GM18868 (cell line): ENCODE data around the gene ARHGAP33.
A peak's percentile ranks its signal among the peaks of the same experiment; 100 is the strongest.

Experiments used
- ATAC-seq: cut with Tn5 transposase; IDR thresholded peaks from one replicate; pipeline ENCODE4 v1.9.1; 2021; ENCODE audit warnings: mild to moderate bottlenecking, moderate library complexity; ENCODE audit not compliant: unreplicated experiment

Gene ARHGAP33

DNA sequence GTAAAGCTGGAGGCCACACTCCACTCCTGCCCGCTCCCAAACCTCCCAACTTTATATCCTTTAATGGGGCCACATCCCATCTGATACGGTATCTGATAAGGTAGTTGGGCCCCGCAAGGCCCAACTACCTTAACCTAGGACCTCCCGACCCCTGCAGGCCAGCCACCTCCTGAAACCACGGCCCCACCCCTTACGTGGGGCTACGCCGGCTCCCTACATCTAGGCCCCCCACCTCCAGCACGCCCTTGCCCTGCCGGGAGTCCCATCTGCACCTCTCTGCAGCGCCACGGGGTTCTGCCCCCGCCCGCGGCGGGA lies 35.3 kb upstream of the ARHGAP33 start:
- peak; percentile 5 for ATAC-seq

DNA sequence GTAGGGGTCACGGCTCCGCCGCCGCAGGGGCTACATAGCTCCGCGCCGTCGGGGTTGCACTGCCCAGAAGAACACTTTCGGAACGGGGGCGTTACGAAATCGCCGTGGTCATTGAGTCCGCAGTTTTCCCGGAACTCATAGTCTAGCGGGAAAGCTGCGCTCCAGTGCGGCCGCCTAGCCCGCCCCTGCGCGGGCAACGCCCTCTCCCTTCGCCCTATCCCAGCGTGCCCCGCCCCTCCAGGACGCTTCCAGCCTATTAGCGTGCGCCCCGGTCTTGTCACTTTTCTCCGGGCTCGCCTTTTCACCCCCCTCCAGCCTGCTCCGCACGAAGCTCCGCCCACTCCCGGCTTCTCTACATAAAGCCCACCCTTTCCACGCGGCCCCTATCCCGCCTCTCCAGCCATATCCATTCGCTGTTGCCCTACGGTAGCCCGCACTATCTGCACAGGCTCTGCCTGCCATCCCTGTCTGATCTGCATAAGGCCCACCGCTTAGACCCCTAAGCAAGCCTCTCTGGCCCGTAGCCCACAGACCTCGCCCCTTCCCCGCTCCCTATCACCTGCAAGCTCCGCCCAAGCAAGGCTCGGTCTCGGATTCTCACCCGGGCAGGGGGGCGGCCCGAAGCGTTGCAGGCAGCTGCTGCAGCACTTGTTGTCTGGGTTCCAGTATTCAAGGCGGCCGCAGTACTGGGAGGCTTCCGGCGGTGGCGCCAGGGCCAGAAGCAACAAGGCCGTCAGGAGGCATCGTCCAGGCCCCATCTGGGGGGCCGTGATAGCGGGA lies 34.8 kb upstream of the ARHGAP33 start:
- ATAC-seq, result peak; percentile 64

DNA sequence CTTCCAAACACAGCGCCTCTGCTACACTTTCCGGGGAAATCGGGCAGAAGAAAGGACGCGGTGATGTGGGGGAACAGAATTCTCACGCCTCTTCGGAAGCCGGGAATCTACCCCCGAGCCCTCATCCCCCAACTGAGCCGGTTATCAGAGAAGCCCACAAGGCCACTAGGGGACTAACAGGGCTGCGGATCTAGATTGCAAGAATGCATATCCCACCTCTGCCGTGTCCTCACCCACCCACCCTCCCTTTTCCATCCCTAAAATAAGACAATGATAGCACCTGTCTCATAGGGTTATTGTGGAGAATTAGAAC lies 34.2 kb upstream of the ARHGAP33 start:
- ATAC-seq, result no peak

DNA sequence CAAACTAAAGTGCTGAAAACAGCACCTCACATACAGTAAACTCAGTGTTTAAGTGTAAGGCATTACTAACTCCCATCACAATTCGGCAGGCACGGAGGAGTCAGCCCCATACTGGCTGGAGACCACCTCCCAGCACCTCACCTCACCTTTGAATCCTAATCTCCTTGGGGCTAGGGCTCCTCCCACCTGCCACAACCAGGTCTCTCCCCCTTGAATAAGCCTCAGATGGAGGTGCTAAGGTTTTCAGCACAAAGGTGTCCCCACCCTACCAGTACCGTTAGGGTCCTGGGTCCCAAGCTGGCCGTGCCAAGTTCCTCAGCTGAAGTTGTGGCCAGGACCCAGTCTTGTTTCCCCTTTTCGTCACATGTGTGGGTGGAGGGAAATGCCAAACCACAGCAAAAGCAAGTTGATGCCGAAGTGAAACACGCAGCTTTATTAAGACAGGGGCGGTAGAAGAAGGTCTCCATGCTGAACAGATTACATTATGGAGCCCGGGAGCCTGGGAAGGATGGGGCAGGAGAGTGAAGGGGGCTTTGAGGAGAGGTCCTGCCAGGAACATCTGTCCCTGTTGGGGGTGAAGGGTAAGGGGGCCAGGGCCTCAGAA lies 33.1 kb upstream of the ARHGAP33 start, which contains the start of gene IGFLR1:
Gene IGFLR1 (minus strand): TSS at position 332 of the 604 bp plus-strand sequence. CDS start 1,272 bp downstream, outside the sequence.
- no peak for ATAC-seq

DNA sequence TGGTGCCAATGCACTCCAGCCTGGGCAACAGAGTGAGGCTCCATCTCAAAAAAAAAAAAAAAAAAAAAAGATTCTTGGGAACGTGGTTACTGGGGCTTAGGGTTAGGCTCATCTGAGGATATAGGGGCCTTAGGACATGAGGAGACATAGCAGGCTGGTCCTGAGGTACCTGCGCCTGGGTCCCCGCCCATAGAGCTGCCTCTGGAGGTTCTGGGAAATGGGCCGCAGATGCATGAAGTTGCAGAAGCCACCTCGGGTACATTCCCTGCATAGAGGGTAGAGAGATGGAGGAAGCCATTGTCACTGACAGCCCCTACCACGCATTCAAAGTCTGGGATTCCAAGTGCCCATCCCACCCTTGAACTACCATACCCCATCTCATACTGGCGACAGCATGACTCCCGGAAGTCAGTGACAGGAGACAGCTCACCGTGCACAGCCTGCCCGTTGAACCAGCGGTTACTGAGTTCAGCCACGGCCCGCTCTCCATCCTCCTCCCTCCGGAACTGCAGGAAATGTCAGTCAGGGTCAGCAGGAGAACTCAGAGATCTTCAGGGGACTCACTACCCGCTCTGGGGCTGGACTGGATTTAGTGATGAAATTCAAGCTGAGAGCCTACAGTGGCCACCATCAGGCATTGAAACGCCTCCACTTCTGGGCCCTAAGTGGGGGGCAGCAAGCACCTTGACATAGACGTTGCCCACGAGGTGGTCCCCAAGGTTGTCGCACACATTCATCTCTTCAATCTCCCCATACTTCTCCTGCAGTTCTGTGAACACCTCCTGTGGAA lies 31.5 kb upstream of the ARHGAP33 start:
- no peak for ATAC-seq

DNA sequence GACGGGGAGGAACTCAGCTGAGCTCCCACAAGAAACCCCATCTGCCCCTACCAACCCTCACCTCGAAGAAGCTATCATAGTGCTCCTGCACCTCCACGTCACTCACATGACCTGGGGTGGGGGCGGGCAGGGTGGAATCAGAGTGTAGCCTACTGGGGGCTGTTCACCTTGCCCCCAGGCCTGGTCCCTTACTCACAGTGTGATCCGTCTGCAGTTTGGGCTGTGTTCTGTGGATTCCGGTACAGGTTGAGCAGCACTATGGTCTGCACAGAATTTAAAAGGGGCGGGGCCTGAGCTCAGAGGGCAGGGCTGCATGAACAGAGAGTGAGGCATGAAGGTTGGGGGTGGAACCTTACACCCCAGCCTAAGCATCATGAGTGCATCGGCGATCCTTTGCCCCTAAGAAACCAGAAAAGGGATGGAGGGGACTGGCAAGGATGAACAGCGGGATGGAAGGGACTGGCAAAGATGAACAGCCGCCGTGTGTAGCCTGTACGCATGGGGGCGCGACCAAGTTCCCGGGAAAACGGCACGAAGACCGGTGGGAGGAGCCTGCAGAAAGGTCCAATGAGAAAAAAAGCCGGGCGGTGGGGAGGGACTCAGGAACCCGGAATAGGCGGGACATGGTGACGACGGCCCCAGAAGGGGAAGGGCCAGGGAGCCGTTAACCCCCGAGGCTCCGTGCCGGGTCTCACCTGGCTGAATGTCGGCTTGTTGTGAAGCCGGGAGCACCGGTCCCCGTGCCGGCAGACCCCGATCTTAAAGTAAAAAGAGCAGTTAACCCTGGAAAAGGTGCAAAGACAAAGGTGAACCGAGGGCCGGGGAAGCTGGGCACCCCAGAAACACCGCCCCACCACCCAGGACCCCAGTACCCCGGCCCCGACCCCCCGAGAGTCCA lies 30.7 kb upstream of the ARHGAP33 start:
- no peak for ATAC-seq

DNA sequence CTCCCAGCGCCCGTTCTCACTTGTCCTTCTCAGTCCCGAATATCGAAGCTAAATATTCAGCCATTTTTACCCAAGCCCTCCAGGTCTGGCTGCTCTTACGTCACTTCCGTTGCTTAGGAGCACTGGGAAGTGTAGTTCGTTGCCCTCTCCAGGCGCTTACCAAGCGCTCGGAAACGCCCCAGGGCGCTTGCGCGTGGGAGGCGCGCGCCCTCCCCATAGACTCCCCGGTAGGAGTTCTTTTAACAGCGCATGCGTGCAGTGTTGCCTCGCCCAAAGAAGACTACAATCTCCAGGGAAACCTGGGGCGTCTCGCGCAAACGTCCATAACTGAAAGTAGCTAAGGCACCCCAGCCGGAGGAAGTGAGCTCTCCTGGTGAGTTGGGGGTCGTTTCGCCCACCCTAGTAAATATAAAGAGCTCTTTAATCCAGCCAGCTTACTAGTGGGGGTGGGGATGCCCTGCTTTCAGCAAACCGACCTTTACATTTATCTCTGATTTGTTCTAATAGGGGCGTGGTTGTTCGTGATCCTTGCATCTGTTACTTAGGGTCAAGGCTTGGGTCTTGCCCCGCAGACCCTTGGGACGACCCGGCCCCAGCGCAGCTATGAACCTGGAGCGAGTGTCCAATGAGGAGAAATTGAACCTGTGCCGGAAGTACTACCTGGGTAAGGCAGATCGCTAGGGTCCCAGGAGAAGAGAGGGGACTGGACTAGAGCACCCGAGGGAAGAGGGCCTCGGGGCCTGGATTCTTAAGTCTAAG lies 29.9 kb upstream of the ARHGAP33 start, which contains the start of the genes PSENEN and U2AF1L4:
Gene PSENEN (plus strand): TSS at position 324 of the 759 bp plus-strand sequence. CDS start 280 bp downstream, at position 604.
Gene U2AF1L4 (minus strand): TSS at position 91 of the 759 bp plus-strand sequence. CDS start 27 bp downstream, at position 64.
- peak; percentile 43 for ATAC-seq

DNA sequence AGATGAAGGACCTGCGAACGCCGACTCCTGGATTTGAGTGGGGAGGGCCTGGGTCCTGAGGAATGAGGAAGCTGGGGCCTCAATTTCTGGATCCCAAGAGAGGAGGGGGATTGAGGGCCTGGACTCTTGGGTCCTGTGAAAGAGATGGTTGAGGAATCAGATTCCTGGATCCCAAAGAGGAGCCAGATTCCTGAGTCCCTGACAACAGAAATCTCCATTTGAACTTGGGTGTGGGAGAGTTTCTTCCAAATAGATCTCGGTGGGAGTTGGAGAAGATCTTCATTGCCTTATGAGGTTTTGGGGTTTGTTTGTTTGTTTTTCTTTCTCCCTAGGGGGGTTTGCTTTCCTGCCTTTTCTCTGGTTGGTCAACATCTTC lies 29.3 kb upstream of the ARHGAP33 start:
- ATAC-seq, result no peak

DNA sequence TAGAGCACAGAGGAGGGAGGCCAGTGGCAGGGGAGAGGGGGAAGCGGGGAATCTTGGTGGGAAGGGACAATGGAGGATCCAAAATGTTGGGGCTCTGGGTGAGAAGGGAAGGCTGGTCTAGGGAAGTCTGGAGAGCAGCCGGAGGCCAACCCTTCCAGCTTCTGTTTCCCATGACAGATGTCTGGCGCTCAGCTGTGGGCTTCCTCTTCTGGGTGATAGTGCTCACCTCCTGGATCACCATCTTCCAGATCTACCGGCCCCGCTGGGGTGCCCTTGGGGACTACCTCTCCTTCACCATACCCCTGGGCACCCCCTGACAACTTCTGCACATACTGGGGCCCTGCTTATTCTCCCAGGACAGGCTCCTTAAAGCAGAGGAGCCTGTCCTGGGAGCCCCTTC lies 28.8 kb upstream of the ARHGAP33 start:
- ATAC-seq, result no peak

DNA sequence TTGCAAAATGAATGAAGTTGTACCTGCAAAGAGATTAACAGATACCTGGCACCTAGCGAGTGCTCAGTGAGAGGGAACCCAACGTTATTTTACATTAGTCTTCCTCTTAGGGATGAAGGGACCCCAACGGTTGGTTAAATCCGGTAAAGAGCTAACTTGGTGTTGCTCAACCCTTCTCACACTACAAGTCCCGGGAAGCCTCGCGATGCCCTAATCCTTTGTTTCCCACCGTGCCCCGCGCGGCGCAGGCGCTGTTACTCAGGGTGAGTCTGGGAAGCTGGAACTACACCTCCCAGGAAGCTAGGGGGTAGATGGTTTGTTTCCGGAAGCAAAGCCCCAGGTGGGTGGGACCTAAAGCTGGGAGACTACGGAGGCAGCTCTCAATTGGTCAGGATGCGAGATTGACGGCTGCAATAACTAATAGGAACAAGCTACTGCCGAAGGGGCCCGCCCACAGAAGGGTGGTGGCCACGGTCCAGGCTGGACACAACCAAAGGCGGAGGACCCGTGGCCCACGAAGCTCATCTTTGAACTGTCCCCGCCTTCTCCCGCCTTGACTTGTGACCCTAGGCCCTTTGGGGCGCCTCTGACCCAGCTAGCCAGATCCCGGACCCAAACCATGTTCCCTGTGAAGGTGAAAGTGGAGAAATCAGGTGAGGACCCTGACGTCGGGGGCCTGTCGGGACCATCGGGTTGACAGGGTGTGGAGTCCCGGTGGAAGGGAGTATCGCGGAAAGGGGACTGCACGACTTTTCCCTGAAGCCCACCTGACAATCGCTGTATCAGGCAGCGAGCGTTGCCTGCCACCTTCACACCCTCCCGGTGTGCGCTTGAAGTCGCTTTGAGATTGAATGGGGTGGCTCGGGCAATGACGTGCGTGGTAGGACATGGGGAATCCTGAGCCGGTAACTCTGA lies 27.0 kb upstream of the ARHGAP33 start, which contains the start of gene LIN37:
Gene LIN37 (plus strand): TSS at position 471 of the 915 bp plus-strand sequence. CDS start 149 bp downstream, at position 620.
- ATAC-seq, result peak; percentile 77

DNA sequence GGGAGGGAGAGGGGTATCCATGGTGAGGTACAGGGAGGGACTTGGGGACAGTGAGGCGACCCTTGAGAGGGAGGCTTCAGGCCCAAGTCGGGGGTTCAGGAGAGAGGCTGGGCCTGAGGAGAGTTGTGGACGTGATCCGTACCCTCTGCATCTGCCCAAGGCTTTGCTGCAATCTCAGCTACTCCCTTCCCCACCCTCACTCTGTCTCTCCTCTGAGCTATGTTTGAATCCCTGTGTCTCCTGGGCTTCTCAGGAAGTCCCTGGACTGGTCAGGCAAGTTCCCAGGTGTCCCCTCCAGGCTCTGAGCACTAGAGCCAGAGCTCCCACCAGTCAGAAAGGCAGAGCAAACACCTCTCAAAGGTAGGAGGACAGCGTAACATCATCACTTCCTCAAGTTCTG lies 25.2 kb upstream of the ARHGAP33 start:
- ATAC-seq, result no peak

DNA sequence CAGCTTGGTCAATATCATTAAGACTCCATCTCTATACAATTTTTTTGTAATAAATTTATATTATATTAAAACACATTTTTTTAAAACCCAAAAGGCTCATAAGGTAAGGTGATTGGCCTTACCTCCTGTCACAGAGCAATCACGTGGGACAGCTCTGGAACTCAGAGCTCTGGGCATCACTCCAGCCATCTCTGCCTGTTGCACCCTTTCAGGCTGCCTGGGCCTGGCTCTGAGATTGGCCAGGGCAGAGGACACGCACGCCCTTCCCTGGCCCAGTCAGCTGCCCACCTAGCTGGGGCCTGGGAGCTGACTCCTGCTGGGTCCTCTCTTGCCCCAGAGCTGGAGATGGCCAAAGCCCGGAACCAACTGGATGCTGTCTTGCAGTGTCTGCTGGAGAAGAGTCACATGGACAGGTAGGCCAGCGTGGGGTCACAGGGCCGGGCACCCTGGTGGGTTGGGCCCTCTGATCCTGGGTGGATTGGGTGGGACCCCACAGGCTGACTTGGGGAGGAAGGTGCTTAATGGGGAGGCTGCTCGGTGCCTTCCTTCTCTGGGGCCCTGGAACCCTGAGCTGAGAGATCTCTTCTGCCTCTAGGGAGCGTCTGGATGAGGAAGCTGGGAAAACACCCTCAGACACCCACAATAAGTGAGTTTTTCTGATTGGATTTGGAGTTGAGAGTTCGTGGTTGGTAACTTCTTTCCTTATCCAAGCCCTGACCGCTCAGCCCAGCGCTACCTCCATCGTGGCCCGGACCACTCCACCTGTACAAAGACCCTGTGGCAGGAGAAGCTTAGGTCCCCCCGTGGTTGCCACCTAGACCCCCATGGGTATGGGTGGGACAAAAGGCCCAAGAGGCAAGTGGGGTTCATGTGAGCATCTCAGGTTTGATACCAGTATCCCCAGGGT lies 23.3 kb upstream of the ARHGAP33 start:
- ATAC-seq, result no peak

DNA sequence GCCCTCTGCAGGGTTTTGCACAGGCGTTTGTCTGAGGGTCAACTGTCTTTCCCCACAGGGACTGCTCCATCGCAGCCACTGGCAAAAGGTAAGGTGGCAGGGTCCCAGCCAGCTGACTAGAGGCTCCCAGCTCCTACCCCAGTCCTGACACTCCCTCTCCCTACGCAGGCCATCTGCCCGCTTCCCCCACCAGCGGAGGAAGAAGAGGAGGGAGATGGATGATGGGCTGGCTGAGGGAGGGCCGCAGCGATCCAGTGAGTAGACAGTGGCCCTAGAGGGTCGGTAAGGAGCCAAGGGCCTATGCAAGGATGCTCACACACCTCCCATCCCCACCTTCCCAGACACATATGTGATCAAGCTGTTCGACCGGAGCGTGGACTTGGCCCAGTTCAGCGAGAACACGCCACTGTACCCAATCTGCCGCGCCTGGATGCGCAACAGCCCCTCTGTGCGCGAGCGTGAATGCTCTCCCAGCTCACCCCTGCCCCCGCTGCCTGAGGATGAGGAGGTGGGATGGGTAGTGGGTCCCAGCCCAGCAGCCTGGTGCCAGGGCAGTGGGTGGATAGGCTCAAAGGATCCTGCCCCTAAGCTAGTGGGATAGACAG lies 22.5 kb upstream of the ARHGAP33 start:
- ATAC-seq, result no peak

DNA sequence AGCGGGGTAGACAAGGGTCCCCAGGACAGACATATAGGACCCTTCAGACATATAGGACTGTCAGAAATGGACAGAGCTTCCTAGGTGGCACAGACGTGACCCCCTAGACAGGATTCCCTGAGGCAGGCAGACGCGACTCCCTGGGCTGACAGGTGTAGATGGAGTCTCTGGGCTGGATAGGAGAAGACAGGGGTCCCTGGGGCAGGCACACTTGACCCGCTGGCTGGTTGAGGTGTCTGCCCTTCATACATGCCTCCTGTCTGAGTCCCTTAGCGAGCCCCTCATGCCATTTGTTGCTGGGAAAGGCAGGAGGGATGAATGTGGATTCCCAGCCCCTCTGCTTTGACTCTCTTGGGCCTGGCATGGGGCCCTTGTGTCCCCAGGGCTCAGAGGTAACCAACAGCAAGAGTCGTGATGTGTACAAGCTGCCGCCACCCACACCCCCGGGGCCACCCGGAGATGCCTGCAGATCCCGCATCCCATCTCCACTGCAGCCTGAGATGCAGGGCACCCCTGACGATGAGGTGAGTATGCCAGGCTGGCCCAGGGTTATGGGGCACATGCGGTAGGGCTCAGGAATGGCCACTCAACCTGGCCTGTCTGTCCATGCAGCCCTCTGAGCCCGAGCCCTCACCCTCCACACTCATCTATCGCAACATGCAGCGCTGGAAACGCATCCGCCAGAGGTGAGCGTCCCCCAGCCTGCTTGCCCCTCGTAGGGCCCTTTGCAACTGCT lies 21.6 kb upstream of the ARHGAP33 start:
- no peak for ATAC-seq

DNA sequence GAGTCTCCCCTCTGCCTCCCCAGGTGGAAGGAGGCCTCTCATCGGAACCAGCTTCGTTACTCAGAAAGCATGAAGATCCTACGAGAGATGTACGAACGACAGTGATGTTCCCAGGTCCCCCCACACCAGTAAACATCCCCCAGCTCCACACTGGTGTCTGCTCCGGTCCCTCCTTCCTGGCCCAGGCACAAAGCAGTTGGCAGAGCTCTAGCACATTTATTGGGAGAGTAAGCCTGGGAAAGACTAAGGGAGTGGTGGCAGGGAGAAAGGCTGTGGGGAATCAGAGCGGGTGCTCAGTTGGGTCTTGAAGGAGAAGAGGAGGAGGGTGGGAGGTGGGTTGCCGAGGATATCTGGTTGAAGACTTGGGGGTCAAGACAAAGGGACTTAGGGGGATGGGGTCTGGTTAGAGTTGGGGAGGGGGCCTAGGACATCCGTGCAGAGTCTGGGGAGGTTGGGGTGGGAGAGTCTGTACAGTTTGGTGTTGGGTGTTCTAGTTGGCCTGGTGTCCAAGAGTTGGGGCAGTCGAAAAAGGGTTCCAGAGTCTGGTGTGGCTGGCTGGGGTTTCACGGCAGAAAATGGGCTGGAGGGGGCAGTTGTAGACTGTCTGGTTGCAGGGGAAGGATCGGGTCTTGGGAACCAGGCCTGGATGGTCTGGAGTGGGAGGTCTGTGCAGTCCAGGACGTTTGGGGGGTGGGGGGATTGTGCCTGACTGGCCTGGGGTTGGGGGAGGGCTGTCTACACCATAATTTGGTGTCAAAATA lies 20.8 kb upstream of the ARHGAP33 start:
- no peak for ATAC-seq

DNA sequence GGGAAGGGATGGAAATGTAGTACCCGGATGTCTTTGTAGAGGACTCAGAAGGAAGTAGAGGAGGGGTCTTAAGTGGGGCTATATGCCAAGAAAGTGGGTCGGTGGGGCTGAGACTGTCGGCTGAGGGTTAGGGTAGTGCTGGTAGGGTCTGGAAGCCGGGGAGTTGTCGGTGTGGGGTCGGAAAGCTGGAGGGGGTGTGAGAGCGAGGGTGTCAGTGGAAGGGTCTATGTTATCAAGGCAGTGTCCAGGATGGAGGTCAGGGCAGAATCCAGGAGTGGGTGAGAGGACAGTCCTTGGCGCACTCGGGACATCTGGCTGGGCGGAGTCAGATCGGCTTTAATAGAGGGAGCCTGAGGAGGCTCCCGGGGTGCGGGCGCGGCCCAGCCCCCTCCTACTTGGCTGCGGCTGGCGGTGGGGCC lies 20.2 kb upstream of the ARHGAP33 start:
- no peak for ATAC-seq
